C4-2B (cell line): ENCODE data around the gene ADGRD2.

ENCODE experiments used
- CTCF ChIP-seq: fragments of 450-650 bp; conservative IDR thresholded peaks from 2 replicates; pipeline ENCODE4 v1.5.1; 2017; ENCODE audit warnings: mild to moderate bottlenecking
- ZFX ChIP-seq: fragments of 450-650 bp; IDR thresholded peaks from 2 replicates; pipeline ENCODE4 v1.6.1; 2017

GRCh38 chr9:124457079-124457886, 7.0 kb downstream of the ADGRD2 start:
- TF ChIP-seq CTCF: no peak
- no peak for TF ChIP-seq ZFX
